K562 (cell line): ENCODE data around the gene ACTR3C. TPM values are rescaled to one million over a fixed set of nuclear protein-coding genes. Genes with fewer than 3 reads are reported as not detected.

Source experiments
- ATAC-seq: fragments of 200-7000 bp; cut with Tn5 transposase; 3 replicates; pipeline ENCODE4 v1.9.1; 2020; ENCODE audit warnings: moderate library complexity
- BruUV-seq: library from RNA; stranded (reverse); fragments of 400-500 nt; replicated peaks from 2 replicates; lab custom pipeline; 2021; lab: Mats Ljungman, UMichigan
- CTCF ChIA-PET: fragments of 300-600 bp; formaldehyde crosslinking; extraction: SDS; loops from one replicate; lab custom pipeline; 2021; ENCODE audit warnings: low intra/inter-chr PET ratio; lab: Yijun Ruan, JAX
- POLR2A ChIA-PET: fragments of 300-600, 350-650 bp; sonication (Branson Sonifier 250); formaldehyde crosslinking; extraction: SDS; loops from one replicate; lab custom pipeline; 2021; ENCODE audit warnings: antibody characterized with exemption, inconsistent platforms; lab: Yijun Ruan, JAX
- DNase-seq, 4 experiments: peaks; one replicate each; pipeline versions ENCODE4 v3.0.0 to v3.0.0-alpha.2; 2011 to 2018; ENCODE audit warnings: low spot score in 3 of 4, mixed read lengths in 3 of 4; ENCODE audit errors: extremely low read depth in 1 of 4
- FAIRE-seq: peaks from 2 replicates; lab custom pipeline; 2011; peaks lifted over from hg19 to GRCh38; lab: Jason Lieb, UNC
- H2AFZ ChIP-seq: 2 replicates; pipeline ENCODE4 v1.6.0; 2011; ENCODE audit warnings: low read depth, low read length, control low read depth, inconsistent platforms
- H3K27ac ChIP-seq: fragments of 200-600 bp; 3 replicates; pipeline ENCODE4 v1.8.0; 2011; ENCODE audit warnings: low read depth, mild to moderate bottlenecking, control low read depth, inconsistent platforms, low read length, moderate library complexity, mixed read lengths; ENCODE audit errors: extremely low read depth
- H3K27me3 ChIP-seq, 2 experiments: fragments of 300-600 bp in 1 of 2; 2 replicates in 1 of 2; 3 replicates in 1 of 2; pipeline versions ENCODE4 v1.6.0 to v1.8.0; 2011; ENCODE audit warnings: inconsistent platforms in 2 of 2, low read length in 2 of 2, mild to moderate bottlenecking in 1 of 2, mixed read lengths in 1 of 2, moderate library complexity in 1 of 2; ENCODE audit not compliant: control insufficient read depth in 2 of 2, insufficient read depth in 2 of 2
- H3K36me3 ChIP-seq: fragments of 300-600 bp; 3 replicates; pipeline ENCODE4 v1.8.0; 2011; ENCODE audit warnings: mild to moderate bottlenecking, low read length, inconsistent platforms; ENCODE audit not compliant: control insufficient read depth, insufficient read depth
- H3K4me1 ChIP-seq, 2 experiments: fragments of 200-600 bp in 1 of 2; replicated peaks in 1 of 2; 2 replicates in 1 of 2; 3 replicates in 1 of 2; pipeline versions ENCODE4 v1.5.1 to v1.8.0; 2011; ENCODE audit warnings: inconsistent platforms in 2 of 2, low read length in 2 of 2, mild to moderate bottlenecking in 1 of 2, mixed read lengths in 1 of 2, moderate library complexity in 1 of 2; ENCODE audit not compliant: control insufficient read depth in 2 of 2, insufficient read depth in 2 of 2
- H3K4me2 ChIP-seq: 2 replicates; pipeline ENCODE4 v1.6.1; 2011; ENCODE audit warnings: low read length, control low read depth, inconsistent platforms, mixed read lengths; ENCODE audit not compliant: insufficient read depth
- H3K4me3 ChIP-seq: fragments of 200-600 bp; sonication (generic), shearing (Covaris generic); 2 replicates; pipeline ENCODE4 v1.5.1; 2016; ENCODE audit warnings: control low read depth, inconsistent platforms
- H3K79me2 ChIP-seq: fragments of 200-600 bp; 3 replicates; pipeline ENCODE4 v1.8.0; 2011; ENCODE audit warnings: low read length, inconsistent platforms; ENCODE audit not compliant: control insufficient read depth, insufficient read depth
- H3K9ac ChIP-seq, 2 experiments: 2 replicates each; pipeline versions ENCODE4 v1.6.0 to v1.6.1; 2011; ENCODE audit warnings: low read depth in 2 of 2, low read length in 2 of 2, control low read depth in 1 of 2, inconsistent platforms in 1 of 2, mild to moderate bottlenecking in 1 of 2, mixed read lengths in 1 of 2; ENCODE audit not compliant: insufficient read depth in 1 of 2
- H3K9me1 ChIP-seq: one replicate; pipeline ENCODE4 v1.6.0; 2011; ENCODE audit warnings: inconsistent platforms, mild to moderate bottlenecking, low read length, moderate library complexity; ENCODE audit not compliant: control insufficient read depth, insufficient read depth
- H3K9me3 ChIP-seq: replicated peaks from 2 replicates; pipeline ENCODE4 v1.5.1; 2011; ENCODE audit warnings: low read depth, low read length, inconsistent platforms; ENCODE audit not compliant: control insufficient read depth, insufficient read depth
- H4K20me1 ChIP-seq: replicated peaks from 2 replicates; pipeline ENCODE4 v1.6.1; 2011; ENCODE audit warnings: low read length, inconsistent platforms, mixed read lengths; ENCODE audit not compliant: control insufficient read depth, insufficient read depth
- C11orf30 ChIP-seq: fragments of 450-650 bp; IDR thresholded peaks from 2 replicates; pipeline ENCODE4 v1.6.1; 2016; ENCODE audit warnings: low read depth, mild to moderate bottlenecking
- HLTF ChIP-seq: fragments of 450-650 bp; IDR thresholded peaks from 2 replicates; pipeline ENCODE4 v1.6.1; 2016
- MCM7 ChIP-seq, 2 experiments: fragments of 450-650 bp; IDR thresholded peaks; 2 replicates each; pipeline ENCODE4 v1.6.1; 2016 to 2018
- WGBS: fragments of 100-300 bp; shearing (Covaris generic); methylation state at CpG from one replicate; pipeline ENCODE4 v1.1.6; 2016; ENCODE audit warnings: low coverage, mixed read lengths; ENCODE audit not compliant: insufficient coverage; ENCODE audit errors: missing lambda C conversion rate; 5-methylcytosine and 5-hydroxymethylcytosine counted together
- in situ Hi-C: fragments of 300-500 bp; cut with MboI; formaldehyde crosslinking; loops from 4 replicates; pipeline ENCODE4 v1.15.0; 2018; ENCODE audit warnings: inconsistent platforms, mixed read lengths
- intact Hi-C: fragments of 100-400 bp; cut with micrococcal nuclease; formaldehyde crosslinking; loops from 2 replicates; pipeline ENCODE4 v1.14.2; 2022
- polyA plus RNA-seq, 8 experiments: library from polyadenylated mRNA; depleted of rRNA in 4 of 8; stranded (reverse) in 5 of 8; unstranded in 3 of 8; fragments of >200 nt; fragmentation: Nextera tagmentation in 2 of 8; fragmentation: Illumina TruSeq in 1 of 8; extraction: Ambion mirVana in 2 of 8; extraction: Trizol in 1 of 8; gene quantifications; 2 replicates each; pipeline versions ENCODE4 v1.2.1 to v1.2.3, GENCODE V29; 2011 to 2014; ENCODE audit warnings: inconsistent platforms in 1 of 8, missing spikeins in 1 of 8
- total RNA-seq, 7 experiments: library from RNA; depleted of rRNA in 6 of 7; stranded (reverse); fragments of >200 nt in 6 of 7; fragmentation: Illumina TruSeq in 2 of 7; extraction: Trizol in 2 of 7; gene quantifications; 2 replicates each; pipeline versions ENCODE4 v1.2.1 to v1.2.3, GENCODE V29; 2011 to 2021; ENCODE audit warnings: low replicate concordance in 1 of 7
- TF ChIP-seq, protein P1 (sequence below): fragments of 250-450 bp; sonication (Bioruptor Pico); IDR thresholded peaks from 2 replicates; pipeline ENCODE4 v1.4.0; 2020; ENCODE audit warnings: mild to moderate bottlenecking, moderate library complexity

ACTR3C gene
- total and polyA plus RNA-seq, 9 of the 15 experiments (the other 6 are each of a cell fraction or from before 2014, with no cell fraction given): 9.0 to 35.4 (median 13.3) TPM

DNA sequence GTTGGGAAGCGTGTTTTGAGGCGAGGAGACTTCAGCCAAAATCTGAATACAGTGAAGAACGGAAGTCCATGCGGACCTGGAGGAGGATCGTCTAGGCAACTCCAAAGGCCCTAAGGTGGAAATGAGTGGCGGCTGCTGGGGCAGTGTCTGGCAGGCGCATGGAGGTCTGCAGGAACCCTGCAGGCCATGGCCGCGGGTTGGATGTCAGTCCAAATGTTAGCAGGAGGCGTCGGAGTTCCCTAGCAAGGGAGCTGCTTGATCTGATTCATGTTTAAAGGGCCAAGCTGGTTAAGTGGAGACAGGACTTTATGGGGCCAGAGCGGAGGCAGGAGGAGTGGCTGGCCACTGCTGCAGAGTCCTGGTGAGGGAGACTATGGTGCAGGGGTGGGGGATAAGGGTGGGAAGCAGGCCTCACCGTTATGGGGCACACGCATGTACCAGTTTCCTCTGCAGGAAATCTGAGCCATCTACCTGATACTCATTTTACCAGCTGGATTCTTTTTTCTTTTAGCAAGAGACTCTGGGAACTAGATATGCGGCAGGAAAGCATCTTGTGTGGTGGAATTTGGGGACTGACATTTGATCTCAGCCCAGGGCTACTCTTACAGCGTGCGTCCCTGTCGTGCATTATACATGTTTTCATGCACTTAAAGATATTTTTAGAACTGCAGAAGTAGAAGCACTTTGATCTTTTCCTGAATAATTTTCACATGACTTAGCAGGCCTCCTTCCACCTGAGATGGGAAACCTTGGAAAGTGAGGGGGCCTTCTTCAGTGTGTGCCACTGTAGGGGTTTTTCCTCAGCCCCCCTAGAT, 38.7 kb upstream of the ACTR3C start:
- BruUV-seq: no TSS peak
- ATAC-seq: no peak
- Histone ChIP-seq H3K27me3 (no peaks in the 10 kb centered on the region; a peak in 1 of 5 replicates), H3K9me1 (peaks cover 5% of the 10 kb centered on the region), H4K20me1 (no peaks in the 10 kb centered on the region), H3K36me3 (no peaks in the 10 kb centered on the region), H3K4me1 (peaks cover 24 to 31% of the 10 kb centered on the region in 2 experiments), H3K79me2 (no peaks in the 10 kb centered on the region), H3K27ac (no peak overlapping the region), H3K9me3 (no peaks in the 10 kb centered on the region), H3K4me3 (no peak overlapping the region), H3K4me2 (no peak overlapping the region), H3K9ac (0 out of 4 replicates have a peak overlapping the region, but pooled peaks of 1 of the 2 experiments have one; percentile 46), H2AFZ (no peak overlapping the region)
- 64% methylated on average over 18 of the region's 18 CpGs for WGBS
- POLR2A ChIA-PET: interaction anchor here (0.6 to 1.6 kb wide), 5 partner anchors 9 to 545 kb away, joined by 3 to 7 read pairs (median 4); no protein-coding TSS in a partner anchor
- DNase-seq: peak in 1 of 4 experiments; percentile 7
- intact Hi-C loops: no loop called here
- in situ Hi-C loops: no loop called here
- TF ChIP-seq MCM7 (IDR thresholded peaks at IDR 0.05): 0 out of 4 replicates have a peak, but pooled peaks of 1 of the 2 experiments have one; percentile 24
- no peak for TF ChIP-seq C11orf30
- TF ChIP-seq HLTF: no peak
- TF ChIP-seq, protein P1, sequence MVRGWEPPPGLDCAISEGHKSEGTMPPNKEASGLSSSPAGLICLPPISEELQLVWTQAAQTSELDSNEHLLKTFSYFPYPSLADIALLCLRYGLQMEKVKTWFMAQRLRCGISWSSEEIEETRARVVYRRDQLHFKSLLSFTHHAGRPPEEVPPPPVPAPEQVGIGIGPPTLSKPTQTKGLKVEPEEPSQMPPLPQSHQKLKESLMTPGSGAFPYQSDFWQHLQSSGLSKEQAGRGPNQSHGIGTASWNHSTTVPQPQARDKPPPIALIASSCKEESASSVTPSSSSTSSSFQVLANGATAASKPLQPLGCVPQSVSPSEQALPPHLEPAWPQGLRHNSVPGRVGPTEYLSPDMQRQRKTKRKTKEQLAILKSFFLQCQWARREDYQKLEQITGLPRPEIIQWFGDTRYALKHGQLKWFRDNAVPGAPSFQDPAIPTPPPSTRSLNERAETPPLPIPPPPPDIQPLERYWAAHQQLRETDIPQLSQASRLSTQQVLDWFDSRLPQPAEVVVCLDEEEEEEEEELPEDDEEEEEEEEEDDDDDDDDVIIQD: no peak
- CTCF ChIA-PET: no interaction called here
- no peak for FAIRE-seq
